ENCODE results near the gene C16orf96. TPM values are rescaled to one million over a fixed set of nuclear protein-coding genes. Genes with fewer than 3 reads are reported as not detected.

C16orf96 gene
- total RNA-seq, 6 experiments from 2014 or later = not detected

GRCh38 chr16:4640572-4641305 lies 84.6 kb downstream of the C16orf96 start:
- H3K4me1 Mint-ChIP-seq (ENCODE audit: low read depth) = peaks cover 23% of the 10 kb centered on the region
- H3K27ac Mint-ChIP-seq = no peak overlapping the region; the same call in 1 of the 2 replicates
- peaks cover 2% of the 10 kb centered on the region; the same call in 1 of the 2 replicates for H3K27me3 Mint-ChIP-seq (ENCODE audit: insufficient read depth)
- no peak for DNase-seq
- no peaks in the 10 kb centered on the region for H3K9me3 Mint-ChIP-seq
- TF ChIP-seq CTCF (IDR thresholded peaks at IDR 0.05) = no peak
- H3K36me3 Mint-ChIP-seq (ENCODE audit: low read depth) = peaks cover 4% of the 10 kb centered on the region; the same call in 1 of the 2 replicates
- no peak overlapping the region; the same call in 1 of the 2 replicates for H3K4me3 Mint-ChIP-seq

- peaks cover 23% of the 10 kb centered on the region for H3K4me1 Mint-ChIP-seq (ENCODE audit: low read depth)
- no peak overlapping the region for H3K27ac Mint-ChIP-seq
- no peak overlapping the region for H3K4me3 Mint-ChIP-seq
- no peaks in the 10 kb centered on the region for H3K9me3 Mint-ChIP-seq
- no peak for TF ChIP-seq CTCF (IDR thresholded peaks at IDR 0.05)
- DNase-seq = no peak
- peaks cover 4% of the 10 kb centered on the region; the same call in 1 of the 2 replicates for H3K36me3 Mint-ChIP-seq (ENCODE audit: low read depth)
- peaks cover 2% of the 10 kb centered on the region; the same call in 1 of the 2 replicates for H3K27me3 Mint-ChIP-seq (ENCODE audit: insufficient read depth)
These were observed 85.2 kb downstream of the C16orf96 start for GRCh38 chr16:4641306-4641687.

- Mint-ChIP-seq H3K9me3 (no peaks in the 10 kb centered on the region), H3K27me3 (ENCODE audit: insufficient read depth) (peaks cover 2% of the 10 kb centered on the region; the same call in 1 of the 2 replicates), H3K36me3 (ENCODE audit: low read depth) (peaks cover 4% of the 10 kb centered on the region; the same call in 1 of the 2 replicates), H3K4me3 (no peak overlapping the region), H3K4me1 (ENCODE audit: low read depth) (peaks cover 23% of the 10 kb centered on the region), H3K27ac (no peak overlapping the region)
- TF ChIP-seq CTCF (IDR thresholded peaks at IDR 0.05) = no peak
- no peak for DNase-seq
These were observed 85.8 kb downstream of the C16orf96 start for GRCh38 chr16:4641895-4642294.

- H3K4me1 Mint-ChIP-seq (ENCODE audit: low read depth) = no peaks in the 10 kb centered on the region
- no peak for DNase-seq
- no peak for TF ChIP-seq CTCF (IDR thresholded peaks at IDR 0.05)
- H3K36me3 Mint-ChIP-seq (ENCODE audit: low read depth) = peaks cover 27% of the 10 kb centered on the region
- no peak overlapping the region for H3K4me3 Mint-ChIP-seq
- H3K27ac Mint-ChIP-seq = no peak overlapping the region
- H3K27me3 Mint-ChIP-seq (ENCODE audit: insufficient read depth) = peaks cover 2% of the 10 kb centered on the region; the same call in 1 of the 2 replicates
- peaks cover 5% of the 10 kb centered on the region; the same call in 1 of the 2 replicates for H3K9me3 Mint-ChIP-seq
These were observed 90.9 kb downstream of the C16orf96 start for GRCh38 chr16:4646773-4647643.

- no peak for TF ChIP-seq CTCF (IDR thresholded peaks at IDR 0.05)
- Mint-ChIP-seq H3K4me3 (no peak overlapping the region), H3K36me3 (ENCODE audit: low read depth) (peaks cover 27% of the 10 kb centered on the region), H3K27ac (no peak overlapping the region), H3K4me1 (ENCODE audit: low read depth) (no peaks in the 10 kb centered on the region), H3K9me3 (peaks cover 5% of the 10 kb centered on the region; the same call in 1 of the 2 replicates), H3K27me3 (ENCODE audit: insufficient read depth) (peaks cover 2% of the 10 kb centered on the region; the same call in 1 of the 2 replicates)
- no peak for DNase-seq
These were observed 91.5 kb downstream of the C16orf96 start for GRCh38 chr16:4647644-4647980.

Data from HFFc6 (cell line).